Measurements from ENCODE around the gene FARP1.

Gene FARP1

GRCh38 chr13:98123176-98123575 is 19.7 kb upstream of the FARP1 start:
- no peak overlapping the region for H2AFZ ChIP-seq (ENCODE audit: low read depth, low read length, severe bottlenecking)
- no peaks in the 10 kb centered on the region for H3F3A ChIP-seq (ENCODE audit: insufficient read depth)
- no peaks in the 10 kb centered on the region for H3K27me3 ChIP-seq (ENCODE audit: low read length)
- H3K79me2 ChIP-seq (ENCODE audit: insufficient read depth, low read length) = no peaks in the 10 kb centered on the region
- no peak overlapping the region for H3K4me3 ChIP-seq (ENCODE audit: insufficient read depth, low read length, poor library complexity, severe bottlenecking)
- H3K9ac ChIP-seq (ENCODE audit: low read length) = no peak overlapping the region
- H3K9me3 ChIP-seq (ENCODE audit: insufficient read depth, low read length) = no peaks in the 10 kb centered on the region
- no peaks in the 10 kb centered on the region for H4K20me1 ChIP-seq (ENCODE audit: low read depth, low read length)
- H3K4me2 ChIP-seq (ENCODE audit: low read depth, low read length, poor library complexity, severe bottlenecking) = no peak overlapping the region
- TF ChIP-seq EZH2phosphoT487 (conservative IDR thresholded peaks at IDR 0.05; ENCODE audit: low read length) = no peak
- TF ChIP-seq CTCF (IDR thresholded peaks at IDR 0.05; ENCODE audit: insufficient read depth, low read length, poor library complexity, severe bottlenecking) = no peak
- H3K27ac ChIP-seq (ENCODE audit: low read depth, low read length) = no peak overlapping the region
- H3K9me2 ChIP-seq (replicated peaks; ENCODE audit: insufficient read depth, low read length) = no peaks in the 10 kb centered on the region
- H3K36me3 ChIP-seq (ENCODE audit: low read length) = no peaks in the 10 kb centered on the region

- Histone ChIP-seq H3K27me3 (ENCODE audit: low read length) (no peaks in the 10 kb centered on the region), H3K79me2 (ENCODE audit: insufficient read depth, low read length) (no peaks in the 10 kb centered on the region), H3K4me3 (ENCODE audit: insufficient read depth, low read length, poor library complexity, severe bottlenecking) (no peak overlapping the region), H3K9me3 (ENCODE audit: insufficient read depth, low read length) (no peaks in the 10 kb centered on the region), H3F3A (ENCODE audit: insufficient read depth) (no peaks in the 10 kb centered on the region), H3K36me3 (ENCODE audit: low read length) (no peaks in the 10 kb centered on the region), H3K9me2 (replicated peaks; ENCODE audit: insufficient read depth, low read length) (no peaks in the 10 kb centered on the region), H2AFZ (ENCODE audit: low read depth, low read length, severe bottlenecking) (no peak overlapping the region), H3K27ac (ENCODE audit: low read depth, low read length) (no peak overlapping the region), H3K9ac (ENCODE audit: low read length) (no peak overlapping the region), H4K20me1 (ENCODE audit: low read depth, low read length) (no peaks in the 10 kb centered on the region), H3K4me2 (ENCODE audit: low read depth, low read length, poor library complexity, severe bottlenecking) (no peak overlapping the region)
- no peak for TF ChIP-seq CTCF (IDR thresholded peaks at IDR 0.05; ENCODE audit: insufficient read depth, low read length, poor library complexity, severe bottlenecking)
- no peak for TF ChIP-seq EZH2phosphoT487 (conservative IDR thresholded peaks at IDR 0.05; ENCODE audit: low read length)
Observed at GRCh38 chr13:98129059-98129746, 13.7 kb upstream of the FARP1 start.

- no peaks in the 10 kb centered on the region for H3K36me3 ChIP-seq (ENCODE audit: low read length)
- H3K4me2 ChIP-seq (ENCODE audit: low read depth, low read length, poor library complexity, severe bottlenecking) = no peak overlapping the region
- H3K4me3 ChIP-seq (ENCODE audit: insufficient read depth, low read length, poor library complexity, severe bottlenecking) = no peak overlapping the region
- TF ChIP-seq EZH2phosphoT487 (conservative IDR thresholded peaks at IDR 0.05; ENCODE audit: low read length) = no peak
- no peak for TF ChIP-seq CTCF (IDR thresholded peaks at IDR 0.05; ENCODE audit: insufficient read depth, low read length, poor library complexity, severe bottlenecking)
- no peaks in the 10 kb centered on the region for H3K79me2 ChIP-seq (ENCODE audit: insufficient read depth, low read length)
- H3K27me3 ChIP-seq (ENCODE audit: low read length) = no peaks in the 10 kb centered on the region
- H3K9ac ChIP-seq (ENCODE audit: low read length) = no peak overlapping the region
- no peaks in the 10 kb centered on the region for H3K9me3 ChIP-seq (ENCODE audit: insufficient read depth, low read length)
- H3F3A ChIP-seq (ENCODE audit: insufficient read depth) = no peaks in the 10 kb centered on the region
- no peaks in the 10 kb centered on the region for H3K9me2 ChIP-seq (replicated peaks; ENCODE audit: insufficient read depth, low read length)
- no peaks in the 10 kb centered on the region for H4K20me1 ChIP-seq (ENCODE audit: low read depth, low read length)
- H3K27ac ChIP-seq (ENCODE audit: low read depth, low read length) = no peak overlapping the region
- no peak overlapping the region for H2AFZ ChIP-seq (ENCODE audit: low read depth, low read length, severe bottlenecking)
Observed at GRCh38 chr13:98133946-98134345, 8.9 kb upstream of the FARP1 start.

All from SU-DHL-6 (cell line).